Kidney (tissue), 14 donors: ENCODE results near the gene RFC3. TPM values are rescaled to one million over a fixed set of nuclear protein-coding genes. Genes with fewer than 3 reads are reported as not detected.

Experiments used
- DNase-seq, 5 donors: peaks; one replicate each; pipeline ENCODE4 v3.0.0-alpha.2; 2013 to 2020
- FAIRE-seq: peaks from 2 replicates; lab custom pipeline; 2012; peaks lifted over from hg19 to GRCh38; lab: Jason Lieb, UNC
- H3K27ac ChIP-seq, 2 donors: one replicate each; pipeline ENCODE4 v1.7.0; 2013; ENCODE audit warnings: low read depth in 2 of 2, low read length in 2 of 2, inconsistent platforms in 1 of 2
- H3K27me3 ChIP-seq: one replicate; pipeline ENCODE4 v1.7.1; 2013; ENCODE audit warnings: low read length, inconsistent platforms; ENCODE audit not compliant: control insufficient read depth, insufficient read depth
- H3K36me3 ChIP-seq, 3 donors: one replicate each; pipeline versions ENCODE4 v1.7.0 to v1.7.1; 2013; ENCODE audit warnings: low read length in 3 of 3, control low read depth in 1 of 3, inconsistent platforms in 1 of 3; ENCODE audit not compliant: insufficient read depth in 3 of 3, control insufficient read depth in 2 of 3
- H3K4me1 ChIP-seq, 3 donors: one replicate each; pipeline versions ENCODE4 v1.7.0 to v1.7.1; 2013; ENCODE audit warnings: low read length in 3 of 3, inconsistent platforms in 1 of 3, low read depth in 1 of 3; ENCODE audit not compliant: control insufficient read depth in 2 of 3, insufficient read depth in 2 of 3
- H3K4me3 ChIP-seq, 3 donors: one replicate each; pipeline versions ENCODE4 v1.7.0 to v1.8.1; 2013; ENCODE audit warnings: low read length in 3 of 3, control low read depth in 1 of 3, inconsistent platforms in 1 of 3
- H3K9ac ChIP-seq, 3 donors: one replicate each; pipeline versions ENCODE4 v1.7.0 to v1.7.1; 2013; ENCODE audit warnings: low read length in 3 of 3, control low read depth in 1 of 3, inconsistent platforms in 1 of 3
- H3K9me3 ChIP-seq, 3 donors: one replicate each; pipeline versions ENCODE4 v1.7.0 to v1.7.1; 2013; ENCODE audit warnings: low read length in 3 of 3, control low read depth in 1 of 3, inconsistent platforms in 1 of 3; ENCODE audit not compliant: control insufficient read depth in 2 of 3, insufficient read depth in 1 of 3
- intact Hi-C: fragments of 100-400 bp; cut with DNase I; formaldehyde crosslinking; loops from one replicate; pipeline ENCODE4 v1.11.1; 2022
- polyA plus RNA-seq: library from polyadenylated mRNA; stranded (reverse); fragments of 350-450 nt; fragmentation: Illumina TruSeq; extraction: RNeasy Lipid Tissue Mini Kit (QIAGEN cat#74804); gene quantifications from one replicate; pipeline ENCODE4 v1.2.3, GENCODE V29; 2014; ENCODE audit warnings: low read depth, low replicate concordance; ENCODE audit not compliant: insufficient read depth
- total RNA-seq: library from RNA; stranded (reverse); fragmentation: NEBNext Ultra II Directional; extraction: Animal tissue kit (Norgen Biotek cat#: 25700); gene quantifications from one replicate; pipeline ENCODE4 v1.2.1, GENCODE V29; 2021
- TF ChIP-seq, protein P1 (sequence below): IDR thresholded peaks from 3 replicates; pipeline ENCODE4 v1.5.1; 2012; ENCODE audit warnings: mild to moderate bottlenecking, moderate library complexity, borderline replicate concordance; ENCODE audit not compliant: insufficient read depth; ENCODE audit errors: extremely low read depth
- donor health status: control.
- donor health status: control.
- donor health status: control.
- donor health status: control.
- donor health status: control.
- donor health status: DM: yes; HTN: yes; CAD: no.
- donor health status: Normal renal cell carcinoma (clear cell type).

RFC3 gene
- total and polyA plus RNA-seq, 2 donors from 2014 or later, result 2.7 to 8.2 TPM

GRCh38 chr13:33874871-33875270 is 56.9 kb downstream of the RFC3 start:
- DNase-seq, result no peak
- H3K9ac ChIP-seq, result no peak overlapping the region
- no peak for FAIRE-seq
- TF ChIP-seq, protein P1, sequence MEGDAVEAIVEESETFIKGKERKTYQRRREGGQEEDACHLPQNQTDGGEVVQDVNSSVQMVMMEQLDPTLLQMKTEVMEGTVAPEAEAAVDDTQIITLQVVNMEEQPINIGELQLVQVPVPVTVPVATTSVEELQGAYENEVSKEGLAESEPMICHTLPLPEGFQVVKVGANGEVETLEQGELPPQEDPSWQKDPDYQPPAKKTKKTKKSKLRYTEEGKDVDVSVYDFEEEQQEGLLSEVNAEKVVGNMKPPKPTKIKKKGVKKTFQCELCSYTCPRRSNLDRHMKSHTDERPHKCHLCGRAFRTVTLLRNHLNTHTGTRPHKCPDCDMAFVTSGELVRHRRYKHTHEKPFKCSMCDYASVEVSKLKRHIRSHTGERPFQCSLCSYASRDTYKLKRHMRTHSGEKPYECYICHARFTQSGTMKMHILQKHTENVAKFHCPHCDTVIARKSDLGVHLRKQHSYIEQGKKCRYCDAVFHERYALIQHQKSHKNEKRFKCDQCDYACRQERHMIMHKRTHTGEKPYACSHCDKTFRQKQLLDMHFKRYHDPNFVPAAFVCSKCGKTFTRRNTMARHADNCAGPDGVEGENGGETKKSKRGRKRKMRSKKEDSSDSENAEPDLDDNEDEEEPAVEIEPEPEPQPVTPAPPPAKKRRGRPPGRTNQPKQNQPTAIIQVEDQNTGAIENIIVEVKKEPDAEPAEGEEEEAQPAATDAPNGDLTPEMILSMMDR, result no peak
- no peaks in the 10 kb centered on the region for H3K4me1 ChIP-seq
- intact Hi-C loops, result no loop called here
- no peak overlapping the region for H3K27ac ChIP-seq
- no peaks in the 10 kb centered on the region for H3K36me3 ChIP-seq
- no peak overlapping the region for H3K4me3 ChIP-seq
- no peaks in the 10 kb centered on the region for H3K27me3 ChIP-seq
- H3K9me3 ChIP-seq, result no peaks in the 10 kb centered on the region

DNA sequence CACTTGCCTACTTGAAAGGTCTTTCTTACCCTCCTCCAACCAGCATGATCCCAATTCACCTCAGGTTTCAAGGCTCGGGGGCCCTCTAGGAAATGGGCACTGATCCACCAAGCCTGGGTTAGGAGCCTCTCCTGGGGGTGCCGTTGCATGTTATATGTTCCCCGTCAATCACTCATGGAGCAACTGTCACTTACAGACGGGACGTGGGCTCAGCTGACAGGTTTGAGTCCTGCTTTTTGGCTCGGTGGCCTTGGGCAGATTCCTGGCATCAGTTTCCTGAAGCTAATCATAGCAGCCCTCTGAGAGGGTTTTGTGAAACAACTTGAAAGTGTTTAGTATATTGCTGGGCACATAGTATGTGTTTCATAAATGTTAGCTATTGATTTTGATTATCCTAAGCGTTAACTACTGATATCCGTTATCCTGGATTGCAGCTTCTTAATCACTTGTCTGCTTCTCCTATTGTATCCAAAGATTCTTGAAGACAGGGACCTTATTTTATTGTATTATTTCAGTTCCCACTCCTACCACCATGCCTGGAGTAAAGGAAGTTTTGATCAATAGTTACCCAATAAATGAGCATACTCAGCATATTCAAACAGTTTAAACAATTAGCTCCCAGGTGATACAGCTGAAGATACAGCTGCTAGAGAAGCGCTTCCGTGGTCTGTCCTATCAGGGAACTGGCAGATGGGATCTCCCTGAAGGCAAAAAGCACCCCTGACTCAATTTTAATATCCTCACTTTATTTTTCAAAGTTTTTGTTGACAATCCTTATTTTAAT is 57.9 kb downstream of the RFC3 start:
- no peaks in the 10 kb centered on the region for H3K9me3 ChIP-seq
- no peaks in the 10 kb centered on the region for H3K36me3 ChIP-seq
- intact Hi-C loops, result no loop called here
- H3K27me3 ChIP-seq, result no peaks in the 10 kb centered on the region
- H3K9ac ChIP-seq, result no peak overlapping the region
- H3K4me1 ChIP-seq, result no peaks in the 10 kb centered on the region
- TF ChIP-seq, protein P1, result no peak
- no peak overlapping the region for H3K4me3 ChIP-seq
- no peak overlapping the region for H3K27ac ChIP-seq
- FAIRE-seq (no peak), DNase-seq (no peak)

GRCh38 chr13:33876716-33877394 is 58.9 kb downstream of the RFC3 start:
- TF ChIP-seq, protein P1, result no peak
- H3K4me3 ChIP-seq, result no peak overlapping the region
- FAIRE-seq, result no peak
- H3K4me1 ChIP-seq, result no peaks in the 10 kb centered on the region
- no peak overlapping the region for H3K27ac ChIP-seq
- H3K9ac ChIP-seq, result no peak overlapping the region
- no peaks in the 10 kb centered on the region for H3K27me3 ChIP-seq
- no peaks in the 10 kb centered on the region for H3K36me3 ChIP-seq
- intact Hi-C loops, result no loop called here
- H3K9me3 ChIP-seq, result no peaks in the 10 kb centered on the region
- no peak for DNase-seq
